H1 (cell line): ENCODE measurements around the gene ADAMTS14.

ENCODE experiments used
- ATF3 ChIP-seq: IDR thresholded peaks from 2 replicates; pipeline ENCODE4 v1.6.1; 2011; ENCODE audit warnings: low read depth, mild to moderate bottlenecking, low read length; ENCODE audit not compliant: insufficient read depth
- CBX5 ChIP-seq: fragments of 300-800, 300-1000 bp; sonication (generic); IDR thresholded peaks from 2 replicates; pipeline ENCODE4 v1.7.1; 2016; ENCODE audit warnings: antibody characterized with exemption, low read length, low read depth
- CTCF ChIP-seq, 3 experiments: IDR thresholded peaks; 1 replicate in 2 of 3; 2 replicates in 1 of 3; pipeline versions ENCODE4 v1.5.1 to v1.6.1; 2011; ENCODE audit warnings: low read length in 3 of 3, mild to moderate bottlenecking in 3 of 3, inconsistent platforms in 2 of 3, low read depth in 1 of 3, moderate library complexity in 1 of 3; ENCODE audit not compliant: insufficient read depth in 1 of 3; ENCODE audit errors: control extremely low read depth in 1 of 3
- EZH2 ChIP-seq: fragments of 200-600 bp; sonication (generic); IDR thresholded peaks from 2 replicates; pipeline ENCODE4 v1.7.1; 2012; ENCODE audit warnings: low read depth, mild to moderate bottlenecking, moderate library complexity, low read length, inconsistent platforms; ENCODE audit not compliant: severe bottlenecking
- MAFK ChIP-seq: IDR thresholded peaks from 2 replicates; pipeline ENCODE4 v1.6.1; 2012; ENCODE audit warnings: low read depth, mild to moderate bottlenecking, improper control_type of control experiment, low read length
- MAX ChIP-seq: IDR thresholded peaks from 2 replicates; pipeline ENCODE4 v1.6.1; 2012; ENCODE audit warnings: inconsistent platforms
- POLR2A ChIP-seq, 2 experiments: IDR thresholded peaks; 1 replicate in 1 of 2; 2 replicates in 1 of 2; pipeline ENCODE4 v1.6.1; 2011; ENCODE audit warnings: low read depth in 2 of 2, low read length in 2 of 2, mild to moderate bottlenecking in 2 of 2; ENCODE audit errors: control extremely low read depth in 1 of 2
- RAD21 ChIP-seq, 2 experiments: IDR thresholded peaks in 1 of 2; conservative IDR thresholded peaks in 1 of 2; 2 replicates each; pipeline ENCODE4 v1.6.1; 2011; ENCODE audit warnings: low read depth in 2 of 2, low read length in 2 of 2, improper control_type of control experiment in 1 of 2, inconsistent platforms in 1 of 2, mild to moderate bottlenecking in 1 of 2, moderate library complexity in 1 of 2
- RFX5 ChIP-seq: IDR thresholded peaks from 2 replicates; pipeline ENCODE4 v1.6.1; 2011; ENCODE audit warnings: low read depth, low read length, improper control_type of control experiment, borderline replicate concordance
- SAP30 ChIP-seq: fragments of 300-600 bp; sonication (generic); IDR thresholded peaks from 2 replicates; pipeline ENCODE4 v1.7.1; 2012; ENCODE audit warnings: low read length, moderate library complexity, mild to moderate bottlenecking, inconsistent platforms; ENCODE audit not compliant: insufficient read depth, insufficient replicate concordance
- SIX5 ChIP-seq: IDR thresholded peaks from 2 replicates; pipeline ENCODE4 v1.6.1; 2011; ENCODE audit warnings: mild to moderate bottlenecking, low read depth, low read length
- TAF7 ChIP-seq: optimal IDR thresholded peaks from 2 replicates; pipeline ENCODE3; 2011; ENCODE audit warnings: low read depth, mild to moderate bottlenecking, inconsistent platforms, low read length, moderate library complexity, borderline replicate concordance

GRCh38 chr10:70657041-70657440 is 15.3 kb upstream of the ADAMTS14 start:
- TF ChIP-seq ATF3 (no peak), SAP30 (no peak), TAF7 (no peak), CTCF (IDR thresholded peaks at IDR 0.05; ENCODE audit: control extremely low read depth in 1 of 3, insufficient read depth in 1 of 3, low read depth in 1 of 3, low read length in 3 of 3) (no peak), POLR2A (IDR thresholded peaks at IDR 0.05; ENCODE audit: control extremely low read depth in 1 of 2, low read depth in 2 of 2, low read length in 2 of 2) (no peak), EZH2 (no peak), MAFK (no peak), SIX5 (no peak), RFX5 (no peak), RAD21 (IDR thresholded peaks at IDR 0.05 in 1 of 2, conservative IDR thresholded peaks at IDR 0.05 in 1 of 2; ENCODE audit: low read depth in 2 of 2, low read length in 2 of 2) (no peak), CBX5 (no peak), MAX (no peak)
